GM12878 (cell line): ENCODE measurements around the gene TNFAIP8L3.

Source experiments
- BMI1 ChIP-seq: fragments of 450-650 bp; IDR thresholded peaks from 2 replicates; pipeline ENCODE4 v1.6.1; 2016; ENCODE audit warnings: mild to moderate bottlenecking, moderate library complexity, borderline replicate concordance
- NFIC ChIP-seq: IDR thresholded peaks from 2 replicates; pipeline ENCODE4 v1.6.1; 2012; ENCODE audit warnings: low read depth, mild to moderate bottlenecking, inconsistent platforms, low read length, moderate library complexity
- NFYB ChIP-seq: IDR thresholded peaks from 2 replicates; pipeline ENCODE4 v1.6.1; 2011; ENCODE audit warnings: low read depth, mild to moderate bottlenecking, low read length, improper control_type of control experiment, moderate library complexity; ENCODE audit not compliant: insufficient read depth
- ZNF384 ChIP-seq: IDR thresholded peaks from 2 replicates; pipeline ENCODE4 v1.6.1; 2012; ENCODE audit warnings: low read depth, mild to moderate bottlenecking, low read length, improper control_type of control experiment, borderline replicate concordance
- TF ChIP-seq, protein P1 (sequence below): fragments of 450-650 bp; IDR thresholded peaks from 2 replicates; pipeline ENCODE4 v1.6.1; 2016; ENCODE audit warnings: mild to moderate bottlenecking, moderate library complexity, borderline replicate concordance
- TF ChIP-seq, protein P2 (sequence below), 3 experiments: IDR thresholded peaks in 2 of 3; conservative IDR thresholded peaks in 1 of 3; 2 replicates each; pipeline ENCODE4 v1.5.1; 2011; ENCODE audit warnings: low read depth in 3 of 3, low read length in 3 of 3, mild to moderate bottlenecking in 3 of 3, control low read depth in 2 of 3, moderate library complexity in 2 of 3, inconsistent platforms in 1 of 3, mixed read lengths in 1 of 3; ENCODE audit not compliant: control insufficient read depth in 2 of 3, insufficient read depth in 1 of 3; ENCODE audit errors: extremely low read depth in 1 of 3

DNA sequence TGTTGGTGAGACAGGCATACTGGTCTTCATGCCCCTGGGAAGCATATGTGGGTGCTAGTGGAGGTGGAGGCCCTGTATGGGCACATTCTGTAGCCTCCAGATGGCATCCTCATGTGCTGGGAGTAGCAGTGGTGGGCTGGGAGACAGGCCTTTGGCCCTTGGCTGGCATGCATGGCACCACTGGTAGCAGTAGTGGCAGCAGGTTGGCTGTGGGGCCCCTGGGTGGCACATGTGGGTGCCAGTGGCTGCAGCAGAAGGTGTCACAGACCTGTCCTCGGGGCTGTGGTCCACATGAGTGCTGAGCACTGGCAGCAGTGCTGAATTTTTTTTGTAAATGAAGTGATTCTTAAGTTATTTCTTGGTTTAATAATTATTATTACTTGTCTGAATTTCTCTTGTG, 71.2 kb downstream of the TNFAIP8L3 start:
- TF ChIP-seq BMI1 (no peak), ZNF384 (no peak), NFYB (no peak), NFIC (no peak)
- TF ChIP-seq, protein P1, sequence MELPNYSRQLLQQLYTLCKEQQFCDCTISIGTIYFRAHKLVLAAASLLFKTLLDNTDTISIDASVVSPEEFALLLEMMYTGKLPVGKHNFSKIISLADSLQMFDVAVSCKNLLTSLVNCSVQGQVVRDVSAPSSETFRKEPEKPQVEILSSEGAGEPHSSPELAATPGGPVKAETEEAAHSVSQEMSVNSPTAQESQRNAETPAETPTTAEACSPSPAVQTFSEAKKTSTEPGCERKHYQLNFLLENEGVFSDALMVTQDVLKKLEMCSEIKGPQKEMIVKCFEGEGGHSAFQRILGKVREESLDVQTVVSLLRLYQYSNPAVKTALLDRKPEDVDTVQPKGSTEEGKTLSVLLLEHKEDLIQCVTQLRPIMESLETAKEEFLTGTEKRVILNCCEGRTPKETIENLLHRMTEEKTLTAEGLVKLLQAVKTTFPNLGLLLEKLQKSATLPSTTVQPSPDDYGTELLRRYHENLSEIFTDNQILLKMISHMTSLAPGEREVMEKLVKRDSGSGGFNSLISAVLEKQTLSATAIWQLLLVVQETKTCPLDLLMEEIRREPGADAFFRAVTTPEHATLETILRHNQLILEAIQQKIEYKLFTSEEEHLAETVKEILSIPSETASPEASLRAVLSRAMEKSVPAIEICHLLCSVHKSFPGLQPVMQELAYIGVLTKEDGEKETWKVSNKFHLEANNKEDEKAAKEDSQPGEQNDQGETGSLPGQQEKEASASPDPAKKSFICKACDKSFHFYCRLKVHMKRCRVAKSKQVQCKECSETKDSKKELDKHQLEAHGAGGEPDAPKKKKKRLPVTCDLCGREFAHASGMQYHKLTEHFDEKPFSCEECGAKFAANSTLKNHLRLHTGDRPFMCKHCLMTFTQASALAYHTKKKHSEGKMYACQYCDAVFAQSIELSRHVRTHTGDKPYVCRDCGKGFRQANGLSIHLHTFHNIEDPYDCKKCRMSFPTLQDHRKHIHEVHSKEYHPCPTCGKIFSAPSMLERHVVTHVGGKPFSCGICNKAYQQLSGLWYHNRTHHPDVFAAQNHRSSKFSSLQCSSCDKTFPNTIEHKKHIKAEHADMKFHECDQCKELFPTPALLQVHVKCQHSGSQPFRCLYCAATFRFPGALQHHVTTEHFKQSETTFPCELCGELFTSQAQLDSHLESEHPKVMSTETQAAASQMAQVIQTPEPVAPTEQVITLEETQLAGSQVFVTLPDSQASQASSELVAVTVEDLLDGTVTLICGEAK, result no peak
- TF ChIP-seq, protein P2, sequence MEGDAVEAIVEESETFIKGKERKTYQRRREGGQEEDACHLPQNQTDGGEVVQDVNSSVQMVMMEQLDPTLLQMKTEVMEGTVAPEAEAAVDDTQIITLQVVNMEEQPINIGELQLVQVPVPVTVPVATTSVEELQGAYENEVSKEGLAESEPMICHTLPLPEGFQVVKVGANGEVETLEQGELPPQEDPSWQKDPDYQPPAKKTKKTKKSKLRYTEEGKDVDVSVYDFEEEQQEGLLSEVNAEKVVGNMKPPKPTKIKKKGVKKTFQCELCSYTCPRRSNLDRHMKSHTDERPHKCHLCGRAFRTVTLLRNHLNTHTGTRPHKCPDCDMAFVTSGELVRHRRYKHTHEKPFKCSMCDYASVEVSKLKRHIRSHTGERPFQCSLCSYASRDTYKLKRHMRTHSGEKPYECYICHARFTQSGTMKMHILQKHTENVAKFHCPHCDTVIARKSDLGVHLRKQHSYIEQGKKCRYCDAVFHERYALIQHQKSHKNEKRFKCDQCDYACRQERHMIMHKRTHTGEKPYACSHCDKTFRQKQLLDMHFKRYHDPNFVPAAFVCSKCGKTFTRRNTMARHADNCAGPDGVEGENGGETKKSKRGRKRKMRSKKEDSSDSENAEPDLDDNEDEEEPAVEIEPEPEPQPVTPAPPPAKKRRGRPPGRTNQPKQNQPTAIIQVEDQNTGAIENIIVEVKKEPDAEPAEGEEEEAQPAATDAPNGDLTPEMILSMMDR (IDR thresholded peaks at IDR 0.05 in 2 of 3, conservative IDR thresholded peaks at IDR 0.05 in 1 of 3; ENCODE audit: control insufficient read depth in 2 of 3, extremely low read depth in 1 of 3, insufficient read depth in 1 of 3, low read depth in 3 of 3, low read length in 3 of 3), result no peak
